Keratinocyte (primary cell): ENCODE data around the gene CARD8. TPM values are rescaled to one million over a fixed set of nuclear protein-coding genes. Genes with fewer than 3 reads are reported as not detected.

Source experiments
- DNase-seq: peaks from one replicate; pipeline ENCODE4 v3.0.0-alpha.2; 2011; ENCODE audit warnings: low read depth, missing footprints, low spot score
- FAIRE-seq: peaks from 2 replicates; lab custom pipeline; 2011; peaks lifted over from hg19 to GRCh38; lab: Jason Lieb, UNC
- H2AFZ ChIP-seq: 2 replicates; pipeline ENCODE4 v1.6.0; 2012; ENCODE audit warnings: low read length, control low read depth, inconsistent platforms; ENCODE audit not compliant: control insufficient read depth
- H3K27ac ChIP-seq: 2 replicates; pipeline ENCODE4 v1.5.1; 2011; ENCODE audit warnings: low read length; ENCODE audit not compliant: control insufficient read depth, insufficient read depth
- H3K27me3 ChIP-seq: 3 replicates; pipeline ENCODE4 v1.6.0; 2011; ENCODE audit warnings: low read length; ENCODE audit not compliant: control insufficient read depth, insufficient read depth; ENCODE audit errors: extremely low read depth
- H3K36me3 ChIP-seq, 2 experiments: 2 replicates in 1 of 2; 3 replicates in 1 of 2; pipeline ENCODE4 v1.5.1; 2011; ENCODE audit warnings: low read length in 2 of 2, mild to moderate bottlenecking in 1 of 2; ENCODE audit not compliant: control insufficient read depth in 2 of 2, insufficient read depth in 2 of 2; ENCODE audit errors: extremely low read depth in 1 of 2
- H3K4me1 ChIP-seq: 3 replicates; pipeline ENCODE4 v1.5.1; 2011; ENCODE audit warnings: low read length; ENCODE audit not compliant: control insufficient read depth, insufficient read depth; ENCODE audit errors: extremely low read depth
- H3K4me2 ChIP-seq: 3 replicates; pipeline ENCODE4 v1.6.0; 2011; ENCODE audit warnings: low read depth, low read length; ENCODE audit not compliant: control insufficient read depth, insufficient read depth; ENCODE audit errors: extremely low read depth
- H3K4me3 ChIP-seq, 3 experiments: fragments of 200-600 bp in 1 of 3; sonication (generic) in 1 of 3; 2 replicates in 2 of 3; 3 replicates in 1 of 3; pipeline ENCODE4 v1.5.1; 2011 to 2016; ENCODE audit warnings: low read length in 3 of 3, mild to moderate bottlenecking in 3 of 3, control low read depth in 2 of 3, inconsistent platforms in 1 of 3, low read depth in 1 of 3, mixed read lengths in 1 of 3, mixed run types in 1 of 3, moderate library complexity in 1 of 3; ENCODE audit not compliant: control insufficient read depth in 2 of 3, insufficient read depth in 2 of 3; ENCODE audit errors: extremely low read depth in 1 of 3
- H3K79me2 ChIP-seq: 2 replicates; pipeline ENCODE4 v1.6.0; 2012; ENCODE audit warnings: low read length; ENCODE audit not compliant: control insufficient read depth, insufficient read depth
- H3K9ac ChIP-seq: 3 replicates; pipeline ENCODE4 v1.6.0; 2011; ENCODE audit warnings: low read length; ENCODE audit not compliant: control insufficient read depth, insufficient read depth; ENCODE audit errors: extremely low read depth
- H3K9me1 ChIP-seq: 3 replicates; pipeline ENCODE4 v1.6.0; 2011; ENCODE audit warnings: low read length; ENCODE audit not compliant: control insufficient read depth, insufficient read depth; ENCODE audit errors: extremely low read depth
- H3K9me3 ChIP-seq: 2 replicates; pipeline ENCODE4 v1.5.1; 2012; ENCODE audit warnings: low read depth, low read length; ENCODE audit not compliant: control insufficient read depth
- H4K20me1 ChIP-seq: 3 replicates; pipeline ENCODE4 v1.6.0; 2011; ENCODE audit warnings: low read length; ENCODE audit not compliant: control insufficient read depth, insufficient read depth; ENCODE audit errors: extremely low read depth
- CTCF ChIP-seq, 3 experiments: IDR thresholded peaks in 1 of 3; conservative IDR thresholded peaks in 1 of 3; optimal IDR thresholded peaks in 1 of 3; 2 replicates in 2 of 3; 3 replicates in 1 of 3; pipeline versions ENCODE3 to v1.5.1; 2011; ENCODE audit warnings: low read length in 3 of 3, mild to moderate bottlenecking in 3 of 3, moderate library complexity in 2 of 3, control low read depth in 1 of 3, inconsistent platforms in 1 of 3; ENCODE audit not compliant: insufficient read depth in 2 of 3; ENCODE audit errors: extremely low read depth in 1 of 3
- EZH2 ChIP-seq: IDR thresholded peaks from one replicate; pipeline ENCODE4 v1.6.1; 2012; ENCODE audit warnings: inconsistent platforms, mild to moderate bottlenecking, low read length, moderate library complexity
- dilution Hi-C: fragments of 300-500 bp; cut with MboI; formaldehyde crosslinking; loops from one replicate; pipeline ENCODE4 v1.7.0; 2020; ENCODE audit warnings: low sequenced_read_pairs; ENCODE audit not compliant: extremely low pct_ligation_motif_present
- polyA plus RNA-seq, 5 experiments: library from polyadenylated mRNA; depleted of rRNA in 3 of 5; stranded (reverse) in 3 of 5; stranded (forward) in 1 of 5; unstranded in 1 of 5; fragments of >200 nt; gene quantifications; 1 replicate in 1 of 5; 2 replicates in 3 of 5; 3 replicates in 1 of 5; pipeline versions ENCODE4 v1.2.1 to v1.2.3, GENCODE V29; 2011 to 2012; ENCODE audit warnings: missing spikeins in 2 of 5, low read depth in 1 of 5, low replicate concordance in 1 of 5

The CARD8 gene
- polyA plus RNA-seq, 1 donor (not counting 4 experiments of a cell fraction or from before 2014, with no cell fraction given): 5.2 TPM

- Histone ChIP-seq H3K4me1 (no peaks in the 10 kb centered on the region), H3K27ac (no peak overlapping the region), H3K4me2 (no peak overlapping the region), H3K9me3 (no peaks in the 10 kb centered on the region), H3K9ac (no peak overlapping the region), H3K4me3 (no peak overlapping the region), H4K20me1 (no peaks in the 10 kb centered on the region), H3K79me2 (no peaks in the 10 kb centered on the region), H2AFZ (no peak overlapping the region), H3K36me3 (peaks cover 0 to 5% of the 10 kb centered on the region in 2 experiments), H3K27me3 (no peaks in the 10 kb centered on the region), H3K9me1 (no peaks in the 10 kb centered on the region)
- dilution Hi-C loops: no loop called here
- TF ChIP-seq CTCF (optimal IDR thresholded peaks at IDR 0.05 in 1 of 3, IDR thresholded peaks at IDR 0.05 in 1 of 3, conservative IDR thresholded peaks at IDR 0.05 in 1 of 3; ENCODE audit: extremely low read depth in 1 of 3, insufficient read depth in 2 of 3, low read length in 3 of 3) (no peak), EZH2 (no peak)
- FAIRE-seq: no peak
- no peak for DNase-seq
Observed at GRCh38 chr19:48183356-48183755, 72.4 kb downstream of the CARD8 start.

DNA sequence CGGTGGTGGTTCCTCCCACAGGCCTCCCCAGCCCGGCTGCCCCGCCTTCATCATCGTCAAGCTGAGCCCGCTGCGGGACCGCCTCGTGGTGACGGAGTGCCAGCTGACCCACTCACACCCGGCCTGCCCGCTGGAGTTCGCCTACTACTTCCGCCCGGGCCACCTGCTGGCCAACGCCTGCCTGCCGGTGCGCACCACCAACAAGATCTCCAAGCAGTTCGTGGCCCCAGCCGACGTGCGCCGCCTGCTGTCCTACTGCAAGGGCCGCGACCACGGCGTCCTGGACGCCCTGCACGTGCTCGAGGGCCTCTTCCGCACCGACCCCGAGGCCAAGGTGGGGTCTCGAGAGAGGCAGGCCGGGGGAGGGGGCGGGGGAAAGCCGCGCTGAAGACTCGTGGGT, 73.3 kb downstream of the CARD8 start:
- H3K9me3 ChIP-seq: no peaks in the 10 kb centered on the region
- H2AFZ ChIP-seq: no peak overlapping the region
- H4K20me1 ChIP-seq: no peaks in the 10 kb centered on the region
- H3K36me3 ChIP-seq: peaks cover 0 to 3% of the 10 kb centered on the region in 2 experiments
- no peaks in the 10 kb centered on the region for H3K79me2 ChIP-seq
- TF ChIP-seq CTCF (optimal IDR thresholded peaks at IDR 0.05 in 1 of 3, IDR thresholded peaks at IDR 0.05 in 1 of 3, conservative IDR thresholded peaks at IDR 0.05 in 1 of 3; ENCODE audit: extremely low read depth in 1 of 3, insufficient read depth in 2 of 3, low read length in 3 of 3) (peak in 1 of 3 experiments; percentile 1), EZH2 (no peak)
- no peak overlapping the region for H3K27ac ChIP-seq
- no peak overlapping the region for H3K4me3 ChIP-seq
- no peak overlapping the region for H3K9ac ChIP-seq
- H3K4me2 ChIP-seq: no peak overlapping the region
- no peaks in the 10 kb centered on the region for H3K9me1 ChIP-seq
- no peak for DNase-seq
- H3K4me1 ChIP-seq: no peaks in the 10 kb centered on the region
- dilution Hi-C loops: no loop called here
- no peak for FAIRE-seq
- H3K27me3 ChIP-seq: no peaks in the 10 kb centered on the region
